Lung (tissue), 12 donors: ENCODE data around the gene UBASH3B. TPM values are rescaled to one million over a fixed set of nuclear protein-coding genes. Genes with fewer than 3 reads are reported as not detected.

Source experiments
- ATAC-seq: fragments of 200-7000 bp; cut with Tn5 transposase; one replicate; pipeline ENCODE4 v1.9.1; 2020; ENCODE audit warnings: moderate number of reproducible peaks; ENCODE audit not compliant: insufficient read depth, low FRiP score
- DNase-seq, 3 donors: peaks; one replicate each; pipeline ENCODE4 v3.0.0-alpha.2; 2013 to 2017
- H3K27ac ChIP-seq, 2 donors: one replicate each; pipeline ENCODE4 v1.5.1; 2013; ENCODE audit warnings: mild to moderate bottlenecking in 2 of 2, moderate library complexity in 2 of 2, control low read depth in 1 of 2, inconsistent platforms in 1 of 2, low read depth in 1 of 2, low read length in 1 of 2
- H3K27me3 ChIP-seq, 3 donors: one replicate each; pipeline ENCODE4 v1.5.1; 2013; ENCODE audit warnings: low read length in 2 of 3; ENCODE audit not compliant: control insufficient read depth in 3 of 3, insufficient read depth in 3 of 3
- H3K36me3 ChIP-seq, 4 donors: one replicate each; pipeline ENCODE4 v1.5.1; 2013; ENCODE audit warnings: low read length in 4 of 4, mild to moderate bottlenecking in 1 of 4, moderate library complexity in 1 of 4; ENCODE audit not compliant: control insufficient read depth in 4 of 4, insufficient read depth in 4 of 4
- H3K4me1 ChIP-seq, 5 donors: one replicate each; pipeline ENCODE4 v1.5.1; 2013; ENCODE audit warnings: low read length in 5 of 5, mild to moderate bottlenecking in 2 of 5, moderate library complexity in 1 of 5; ENCODE audit not compliant: control insufficient read depth in 5 of 5, insufficient read depth in 5 of 5
- H3K4me3 ChIP-seq: one replicate; pipeline ENCODE4 v1.5.1; 2013; ENCODE audit warnings: mild to moderate bottlenecking, control low read depth, moderate library complexity
- H3K9ac ChIP-seq, 2 donors: one replicate each; pipeline ENCODE4 v1.5.1; 2013; ENCODE audit warnings: low read length in 2 of 2, control low read depth in 1 of 2; ENCODE audit not compliant: insufficient read depth in 1 of 2
- H3K9me3 ChIP-seq, 4 donors: one replicate each; pipeline ENCODE4 v1.5.1; 2013; ENCODE audit warnings: low read length in 3 of 4, mild to moderate bottlenecking in 1 of 4, moderate library complexity in 1 of 4; ENCODE audit not compliant: control insufficient read depth in 4 of 4, insufficient read depth in 3 of 4
- WGBS, 2 donors: extraction: QIAGEN DNeasy Blood & Tissue Kit; methylation state at CpG; one replicate each; pipeline ENCODE4 v1.1.7; 2013; 5-methylcytosine and 5-hydroxymethylcytosine counted together
- polyA plus RNA-seq, 2 donors: library from polyadenylated mRNA; stranded (reverse); fragments of 200-250 nt; gene quantifications; one replicate each; pipeline ENCODE4 v1.2.1, GENCODE V29; 2013
- total RNA-seq, 2 donors: library from RNA; depleted of rRNA in 1 of 2; stranded (reverse); fragments of >200 nt in 1 of 2; gene quantifications; one replicate each; pipeline ENCODE4 v1.2.1, GENCODE V29; 2014 to 2021
- TF ChIP-seq, protein P1 (sequence below): IDR thresholded peaks from 2 replicates; pipeline ENCODE4 v1.5.1; 2012; ENCODE audit warnings: mild to moderate bottlenecking; ENCODE audit errors: control extremely low read depth, extremely low read depth
- donor health status: control.
- donor health status: control.
- donor health status: Bipolar disorder and iron deficiency.
- donor health status: healthy.
- donor health status: DM: yes; HTN: yes; CAD: no.

UBASH3B gene
- total and polyA plus RNA-seq, 4 donors: 5.8 to 51.2 (median 12.4) TPM

DNA sequence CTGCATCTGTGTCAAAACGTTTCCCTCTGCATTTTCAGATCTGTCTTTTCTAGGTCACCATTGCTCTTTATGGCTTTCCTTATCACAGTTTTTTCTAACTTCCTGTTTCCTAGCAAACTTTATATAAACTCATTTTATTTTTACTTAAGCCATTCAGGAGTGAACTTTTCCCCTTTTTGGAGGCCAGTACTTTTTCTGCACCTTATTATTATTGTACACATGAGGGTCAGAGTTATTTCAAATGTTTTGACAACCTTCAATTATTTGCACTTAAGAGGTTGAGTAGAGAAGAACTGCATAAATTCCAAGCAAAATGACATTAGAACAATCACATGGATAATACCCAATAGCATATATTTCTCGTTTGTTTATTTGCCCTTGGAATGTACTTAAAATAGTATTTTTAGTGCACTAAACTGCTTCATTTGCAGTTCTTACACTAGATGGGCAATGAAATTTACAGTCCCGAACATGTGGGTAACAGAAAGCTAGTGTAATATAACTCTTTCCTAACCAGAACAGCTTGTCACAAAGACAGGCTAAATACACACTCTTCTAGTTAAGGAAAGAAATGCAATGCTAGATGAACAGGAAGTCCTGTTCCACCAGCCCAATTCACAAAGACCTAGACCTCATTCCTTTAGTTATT, 79.5 kb downstream of the UBASH3B start:
- TF ChIP-seq, protein P1, sequence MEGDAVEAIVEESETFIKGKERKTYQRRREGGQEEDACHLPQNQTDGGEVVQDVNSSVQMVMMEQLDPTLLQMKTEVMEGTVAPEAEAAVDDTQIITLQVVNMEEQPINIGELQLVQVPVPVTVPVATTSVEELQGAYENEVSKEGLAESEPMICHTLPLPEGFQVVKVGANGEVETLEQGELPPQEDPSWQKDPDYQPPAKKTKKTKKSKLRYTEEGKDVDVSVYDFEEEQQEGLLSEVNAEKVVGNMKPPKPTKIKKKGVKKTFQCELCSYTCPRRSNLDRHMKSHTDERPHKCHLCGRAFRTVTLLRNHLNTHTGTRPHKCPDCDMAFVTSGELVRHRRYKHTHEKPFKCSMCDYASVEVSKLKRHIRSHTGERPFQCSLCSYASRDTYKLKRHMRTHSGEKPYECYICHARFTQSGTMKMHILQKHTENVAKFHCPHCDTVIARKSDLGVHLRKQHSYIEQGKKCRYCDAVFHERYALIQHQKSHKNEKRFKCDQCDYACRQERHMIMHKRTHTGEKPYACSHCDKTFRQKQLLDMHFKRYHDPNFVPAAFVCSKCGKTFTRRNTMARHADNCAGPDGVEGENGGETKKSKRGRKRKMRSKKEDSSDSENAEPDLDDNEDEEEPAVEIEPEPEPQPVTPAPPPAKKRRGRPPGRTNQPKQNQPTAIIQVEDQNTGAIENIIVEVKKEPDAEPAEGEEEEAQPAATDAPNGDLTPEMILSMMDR: no peak
- no peak for ATAC-seq
- Histone ChIP-seq H3K36me3 (no peaks in the 10 kb centered on the region), H3K4me3 (no peak overlapping the region), H3K9ac (no peak overlapping the region), H3K27me3 (no peaks in the 10 kb centered on the region), H3K9me3 (no peaks in the 10 kb centered on the region), H3K27ac (no peak overlapping the region), H3K4me1 (peaks cover 0 to 39% (median 8%) of the 10 kb centered on the region in 5 donors)
- peak in 1 of 3 donors; percentile 46 for DNase-seq
- 27 to 35% methylated on average over 3 of the region's 3 CpGs for WGBS, 2 donors

DNA sequence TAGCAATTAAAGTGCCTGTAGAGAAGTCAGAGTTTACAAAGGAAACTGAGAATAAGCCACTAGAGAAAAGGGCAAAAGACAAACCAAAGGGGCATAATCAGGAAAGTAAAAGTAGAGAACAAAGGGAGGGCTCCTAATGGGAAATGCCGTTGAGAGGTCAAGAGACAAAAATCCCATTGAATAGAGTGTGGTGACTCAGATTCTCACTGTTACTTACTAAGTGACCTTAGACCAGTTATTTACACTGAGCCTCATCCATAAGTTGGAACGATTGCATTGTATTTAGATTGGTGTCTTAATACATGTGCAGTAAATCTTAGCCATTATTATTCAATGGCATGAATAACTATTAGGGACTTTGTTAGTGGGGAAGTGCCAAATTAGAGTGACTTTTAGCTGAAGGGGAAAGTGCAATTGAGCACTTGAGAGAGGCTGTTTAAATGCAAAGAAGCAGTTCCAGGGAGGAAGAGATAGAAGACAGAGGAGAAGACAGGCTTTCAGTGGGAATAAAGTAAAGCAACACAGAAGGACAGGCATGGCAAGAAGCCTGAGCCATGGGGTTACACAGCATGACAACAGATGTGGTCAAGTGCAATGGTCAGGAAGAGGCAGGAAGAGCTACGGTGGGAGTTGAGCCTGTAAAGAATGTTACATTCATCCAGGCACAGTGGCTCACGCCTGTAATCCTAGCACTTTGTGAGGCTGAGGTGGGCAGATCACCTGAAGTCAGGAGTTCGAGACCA, 82.6 kb downstream of the UBASH3B start:
- H3K27me3 ChIP-seq: no peaks in the 10 kb centered on the region
- H3K4me1 ChIP-seq: peaks cover 0 to 38% (median 9%) of the 10 kb centered on the region in 5 donors
- no peaks in the 10 kb centered on the region for H3K36me3 ChIP-seq
- TF ChIP-seq, protein P1: no peak
- no peak overlapping the region for H3K4me3 ChIP-seq
- no peak for ATAC-seq
- DNase-seq: no peak
- 73 to 76% methylated on average over 5 of the region's 5 CpGs for WGBS, 2 donors
- no peak overlapping the region for H3K27ac ChIP-seq
- H3K9ac ChIP-seq: no peak overlapping the region
- no peaks in the 10 kb centered on the region for H3K9me3 ChIP-seq

DNA sequence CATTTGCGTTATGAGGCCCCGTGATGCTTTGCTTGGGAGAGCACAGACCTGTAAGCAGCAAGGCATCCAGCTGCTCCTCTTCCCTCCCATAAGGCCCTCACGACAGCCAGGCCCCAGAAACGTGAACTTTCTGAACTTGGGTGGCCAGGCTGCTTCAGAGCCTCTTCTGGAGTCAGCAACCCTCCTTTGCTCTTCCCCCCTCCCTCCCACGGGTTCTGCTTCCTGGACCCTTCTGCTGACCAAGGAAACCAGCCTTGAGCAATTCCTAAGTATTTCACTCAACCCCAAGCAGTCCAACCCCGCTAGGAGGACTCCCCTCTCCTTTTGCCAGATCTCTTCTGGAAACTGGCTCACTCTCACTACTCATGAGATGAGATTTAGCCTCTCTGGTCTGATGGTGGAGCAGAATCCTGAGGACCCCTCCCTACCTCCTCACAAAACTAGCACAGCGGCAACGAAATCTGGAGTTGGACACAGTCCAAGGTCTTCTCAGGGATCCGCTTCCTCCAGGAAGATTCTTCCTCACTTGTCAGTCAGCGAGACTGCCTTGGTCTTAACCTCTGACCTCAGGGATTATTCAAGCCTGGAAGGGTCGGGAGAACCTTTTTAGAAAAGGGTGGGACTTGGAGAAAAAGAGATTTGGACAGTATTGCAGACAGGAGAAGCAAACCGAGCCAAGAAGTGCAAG, 86.2 kb downstream of the UBASH3B start:
- peak overlapping the region in 1 of 2 donors; percentile 20 for H3K27ac ChIP-seq
- 24 to 45% methylated on average over 12 of the region's 12 CpGs for WGBS, 2 donors
- peaks cover 0 to 3% (median 0%) of the 10 kb centered on the region in 4 donors for H3K9me3 ChIP-seq
- DNase-seq (peak; percentile 43 to 88 (median 66)), ATAC-seq (peak; percentile 55)
- TF ChIP-seq, protein P1: no peak
- H3K9ac ChIP-seq: no peak overlapping the region
- H3K4me3 ChIP-seq: no peak overlapping the region
- peaks cover 0 to 18% (median 9%) of the 10 kb centered on the region in 5 donors for H3K4me1 ChIP-seq
- H3K36me3 ChIP-seq: no peaks in the 10 kb centered on the region
- H3K27me3 ChIP-seq: no peaks in the 10 kb centered on the region
